ENCODE results near the gene HLF. TPM values are rescaled to one million over a fixed set of nuclear protein-coding genes. Genes with fewer than 3 reads are reported as not detected.

HLF gene
- polyA plus RNA-seq, 3 donors = not detected

GRCh38 chr17:55347341-55347740 lies 82.6 kb downstream of the HLF start:
- H3K79me2 ChIP-seq (ENCODE audit: insufficient read depth, low read length) = no peaks in the 10 kb centered on the region
- no peak overlapping the region for H2AFZ ChIP-seq (ENCODE audit: insufficient read depth, low read depth, low read length, poor library complexity, severe bottlenecking)
- intact Hi-C loops (cut with micrococcal nuclease) = loop anchor here (5.0 kb wide), 1 partner anchor 355 kb away; no protein-coding TSS in a partner anchor
- H3K4me3 Mint-ChIP-seq = no peak overlapping the region
- TF ChIP-seq CTCF (IDR thresholded peaks at IDR 0.05) = no peak
- H3K36me3 Mint-ChIP-seq = no peaks in the 10 kb centered on the region
- no peaks in the 10 kb centered on the region for H3K27me3 ChIP-seq (ENCODE audit: control insufficient read depth in 2 of 2, insufficient read depth in 2 of 2, low read length in 2 of 2)
- H3K36me3 ChIP-seq (replicated peaks in 1 of 2; ENCODE audit: control insufficient read depth in 1 of 2, insufficient read depth in 2 of 2, low read length in 2 of 2) = no peaks in the 10 kb centered on the region
- no peak overlapping the region for H3K27ac Mint-ChIP-seq
- WGBS (ENCODE audit: insufficient coverage) = 83% methylated on average over 1 of the region's 2 CpGs
- no peaks in the 10 kb centered on the region for H3K9me3 ChIP-seq (replicated peaks in 1 of 2; ENCODE audit: control insufficient read depth in 1 of 2, insufficient read depth in 1 of 2, low read length in 2 of 2)
- H3K4me3 ChIP-seq (replicated peaks in 1 of 3; ENCODE audit: low read depth in 2 of 3, low read length in 3 of 3) = no peak overlapping the region
- DNase-seq = no peak
- peaks cover 0 to 9% (median 3%) of the 10 kb centered on the region in 7 donors for H3K9me3 Mint-ChIP-seq
- H4K20me1 ChIP-seq (ENCODE audit: insufficient read depth, low read length) = no peaks in the 10 kb centered on the region
- no peak overlapping the region for H3K27ac ChIP-seq (ENCODE audit: low read depth in 1 of 2, low read length in 2 of 2)
- H3K9ac ChIP-seq (ENCODE audit: insufficient read depth, low read length, poor library complexity, severe bottlenecking) = no peak overlapping the region
- no peaks in the 10 kb centered on the region for H3K4me1 ChIP-seq (ENCODE audit: control insufficient read depth in 1 of 2, insufficient read depth in 2 of 2, low read length in 2 of 2)
- H3K27me3 Mint-ChIP-seq (ENCODE audit: low read depth in 3 of 3) = peaks cover 0 to 14% (median 8%) of the 10 kb centered on the region in 3 donors
- peaks cover 3% of the 10 kb centered on the region for H3K4me1 Mint-ChIP-seq
- no peak overlapping the region for H3K4me2 ChIP-seq (replicated peaks; ENCODE audit: extremely low read depth, low read length, poor library complexity, severe bottlenecking)

DNA sequence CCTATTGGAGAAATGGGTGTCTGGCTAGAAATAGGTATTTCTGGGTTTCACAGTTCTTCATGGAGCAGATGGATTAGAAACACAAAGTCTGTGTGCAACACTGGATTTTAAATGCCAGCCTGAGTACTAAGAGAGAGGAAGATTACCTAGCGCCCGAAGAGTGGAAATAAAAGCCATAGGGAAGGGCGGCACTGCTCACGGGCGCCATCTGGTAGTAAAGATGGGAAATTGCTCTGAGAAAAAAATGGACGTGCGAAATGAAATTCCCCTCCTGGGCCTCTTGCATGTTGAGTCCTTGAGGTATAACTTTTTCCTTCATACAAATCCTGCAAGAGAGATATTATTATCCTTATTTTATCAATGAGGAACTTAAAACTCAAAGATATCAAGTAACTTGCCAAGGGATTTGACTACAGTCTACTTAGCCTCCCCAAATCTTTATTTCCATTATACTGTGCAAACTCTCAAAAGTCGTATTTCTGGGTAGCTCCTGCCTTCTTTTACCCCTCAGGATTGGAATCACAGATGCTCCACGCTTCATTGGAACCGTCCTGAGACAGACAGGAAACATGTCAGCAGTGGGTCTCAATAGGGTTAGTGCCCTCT lies 84.1 kb downstream of the HLF start:
- WGBS (ENCODE audit: insufficient coverage) = 23% methylated on average over 4 of the region's 10 CpGs
- H3K36me3 ChIP-seq (replicated peaks in 1 of 2; ENCODE audit: control insufficient read depth in 1 of 2, insufficient read depth in 2 of 2, low read length in 2 of 2) = no peaks in the 10 kb centered on the region
- Mint-ChIP-seq H3K4me3 (no peak overlapping the region), H3K27me3 (ENCODE audit: low read depth in 3 of 3) (peaks cover 0 to 14% (median 8%) of the 10 kb centered on the region in 3 donors), H3K4me1 (peaks cover 3% of the 10 kb centered on the region), H3K27ac (no peak overlapping the region), H3K36me3 (no peaks in the 10 kb centered on the region), H3K9me3 (peaks cover 0 to 9% (median 3%) of the 10 kb centered on the region in 7 donors)
- H3K27me3 ChIP-seq (ENCODE audit: control insufficient read depth in 2 of 2, insufficient read depth in 2 of 2, low read length in 2 of 2) = no peaks in the 10 kb centered on the region
- no peak overlapping the region for H3K4me3 ChIP-seq (replicated peaks in 1 of 3; ENCODE audit: low read depth in 2 of 3, low read length in 3 of 3)
- H3K9ac ChIP-seq (ENCODE audit: insufficient read depth, low read length, poor library complexity, severe bottlenecking) = no peak overlapping the region
- H3K9me3 ChIP-seq (replicated peaks in 1 of 2; ENCODE audit: control insufficient read depth in 1 of 2, insufficient read depth in 1 of 2, low read length in 2 of 2) = no peaks in the 10 kb centered on the region
- no peak overlapping the region for H3K4me2 ChIP-seq (replicated peaks; ENCODE audit: extremely low read depth, low read length, poor library complexity, severe bottlenecking)
- H3K79me2 ChIP-seq (ENCODE audit: insufficient read depth, low read length) = no peaks in the 10 kb centered on the region
- DNase-seq = peak; percentile 8 to 30 (median 25)
- H3K4me1 ChIP-seq (ENCODE audit: control insufficient read depth in 1 of 2, insufficient read depth in 2 of 2, low read length in 2 of 2) = no peaks in the 10 kb centered on the region
- peak; percentile 89 for TF ChIP-seq CTCF (IDR thresholded peaks at IDR 0.05)
- no peaks in the 10 kb centered on the region for H4K20me1 ChIP-seq (ENCODE audit: insufficient read depth, low read length)
- intact Hi-C loops (cut with micrococcal nuclease) = loop anchor here (5.0 kb wide), 1 partner anchor 357 kb away; no protein-coding TSS in a partner anchor
- H2AFZ ChIP-seq (ENCODE audit: insufficient read depth, low read depth, low read length, poor library complexity, severe bottlenecking) = no peak overlapping the region
- no peak overlapping the region for H3K27ac ChIP-seq (ENCODE audit: low read depth in 1 of 2, low read length in 2 of 2)

Measured in CD14-positive monocyte (primary cell).